GM12878 (cell line): ENCODE results near the gene ARHGAP44. TPM values are rescaled to one million over a fixed set of nuclear protein-coding genes. Genes with fewer than 3 reads are reported as not detected.

Source experiments
- ATAC-seq: fragments of 200-7000 bp; cut with Tn5 transposase; 3 replicates; pipeline ENCODE4 v1.9.1; 2020; ENCODE audit warnings: mild to moderate bottlenecking, moderate library complexity
- BruUV-seq: library from RNA; stranded (reverse); fragments of 400-500 nt; replicated peaks from 2 replicates; lab custom pipeline; 2021; lab: Mats Ljungman, UMichigan
- CTCF ChIA-PET: fragments of 300-600 bp; sonication (Branson Sonifier 250); formaldehyde crosslinking; extraction: SDS; loops from one replicate; lab custom pipeline; 2021; ENCODE audit warnings: inconsistent platforms; lab: Yijun Ruan, JAX
- POLR2A ChIA-PET: fragments of 350-600 bp; formaldehyde crosslinking; extraction: SDS; loops from one replicate; lab custom pipeline; 2021; ENCODE audit warnings: inconsistent platforms; lab: Charles Lee
- RAD21 ChIA-PET: fragments of 300-600 bp; sonication (Branson Sonifier 250); formaldehyde crosslinking; loops from one replicate; lab custom pipeline; 2023; ENCODE audit warnings: antibody characterized with exemption; ENCODE audit not compliant: unreplicated experiment; lab: Charles Lee
- SMC1A ChIA-PET: fragments of 300-600 bp; sonication (Branson Sonifier 250); formaldehyde crosslinking; loops from one replicate; lab custom pipeline; 2023; ENCODE audit not compliant: unreplicated experiment, uncharacterized antibody; lab: Charles Lee
- DNase-seq: peaks from one replicate; pipeline ENCODE4 v3.0.0-alpha.2; 2011; ENCODE audit warnings: low read depth, low spot score
- FAIRE-seq: peaks from 3 replicates; lab custom pipeline; 2011; peaks lifted over from hg19 to GRCh38; lab: Jason Lieb, UNC
- H2AFZ ChIP-seq: 2 replicates; pipeline ENCODE4 v1.6.0; 2011; ENCODE audit warnings: low read depth, low read length, control low read depth; ENCODE audit not compliant: control insufficient read depth
- H3K27ac ChIP-seq: 2 replicates; pipeline ENCODE4 v1.5.1; 2011; ENCODE audit warnings: control low read depth; ENCODE audit not compliant: control insufficient read depth, insufficient read depth
- H3K27me3 ChIP-seq, 2 experiments: replicated peaks in 1 of 2; 2 replicates each; pipeline versions ENCODE4 v1.6.0 to v1.6.1; 2011; ENCODE audit warnings: low read length in 1 of 2; ENCODE audit not compliant: control insufficient read depth in 2 of 2, insufficient read depth in 2 of 2
- H3K36me3 ChIP-seq, 2 experiments: 2 replicates each; pipeline ENCODE4 v1.5.1; 2011; ENCODE audit warnings: low read length in 1 of 2; ENCODE audit not compliant: control insufficient read depth in 2 of 2, insufficient read depth in 2 of 2
- H3K4me1 ChIP-seq: 2 replicates; pipeline ENCODE4 v1.6.1; 2011; ENCODE audit warnings: mild to moderate bottlenecking, low read length, moderate library complexity, mixed read lengths; ENCODE audit not compliant: control insufficient read depth, insufficient read depth
- H3K4me2 ChIP-seq: 2 replicates; pipeline ENCODE4 v1.6.0; 2011; ENCODE audit warnings: control low read depth; ENCODE audit not compliant: control insufficient read depth, insufficient read depth
- H3K4me3 ChIP-seq: fragments of 200-600 bp; sonication (generic); 2 replicates; pipeline ENCODE4 v1.5.1; 2016
- H3K79me2 ChIP-seq: 2 replicates; pipeline ENCODE4 v1.6.0; 2011; ENCODE audit warnings: low read length; ENCODE audit not compliant: control insufficient read depth, insufficient read depth
- H3K9ac ChIP-seq: 2 replicates; pipeline ENCODE4 v1.8.0; 2011; ENCODE audit warnings: low read length, control low read depth, mixed read lengths; ENCODE audit not compliant: control insufficient read depth, insufficient read depth
- H3K9me3 ChIP-seq: replicated peaks from 3 replicates; pipeline ENCODE4 v1.5.1; 2011; ENCODE audit warnings: mild to moderate bottlenecking, low read length; ENCODE audit not compliant: control insufficient read depth, insufficient read depth
- H4K20me1 ChIP-seq: 2 replicates; pipeline ENCODE4 v1.6.0; 2011; ENCODE audit not compliant: control insufficient read depth, insufficient read depth
- EED ChIP-seq: sonication (generic); IDR thresholded peaks from 2 replicates; pipeline ENCODE4 v1.6.1; 2016; ENCODE audit warnings: antibody characterized with exemption, low read depth
- JUNB ChIP-seq: IDR thresholded peaks from 2 replicates; pipeline ENCODE4 v1.6.1; 2016; ENCODE audit warnings: antibody characterized with exemption, mild to moderate bottlenecking
- PAX8 ChIP-seq: fragments of 450-650 bp; IDR thresholded peaks from 2 replicates; pipeline ENCODE4 v1.6.1; 2017; ENCODE audit warnings: mild to moderate bottlenecking, moderate library complexity
- POLR2AphosphoS5 ChIP-seq: IDR thresholded peaks from 2 replicates; pipeline ENCODE4 v1.6.1; 2011; ENCODE audit warnings: mild to moderate bottlenecking, low read length, inconsistent platforms
- RUNX3 ChIP-seq: IDR thresholded peaks from 2 replicates; pipeline ENCODE4 v1.6.1; 2012; ENCODE audit warnings: low read length, inconsistent platforms
- TAF1 ChIP-seq: IDR thresholded peaks from 2 replicates; pipeline ENCODE4 v1.6.1; 2011; ENCODE audit warnings: mild to moderate bottlenecking, low read depth, low read length, borderline replicate concordance
- ZNF24 ChIP-seq: fragments of 450-650 bp; IDR thresholded peaks from 2 replicates; pipeline ENCODE4 v1.6.1; 2017; ENCODE audit warnings: antibody characterized with exemption, mild to moderate bottlenecking
- ZNF622 ChIP-seq: fragments of 450-650 bp; IDR thresholded peaks from 2 replicates; pipeline ENCODE4 v1.6.1; 2017; ENCODE audit warnings: mild to moderate bottlenecking, inconsistent platforms
- WGBS: methylation state at CpG from one replicate; pipeline ENCODE4 v1.1.6; 2016; ENCODE audit warnings: low lambda C conversion rate; ENCODE audit not compliant: insufficient replicate concordance, insufficient coverage; ENCODE audit errors: missing lambda C conversion rate; 5-methylcytosine and 5-hydroxymethylcytosine counted together
- in situ Hi-C: fragments of 300-500 bp; cut with MboI; formaldehyde crosslinking; loops from 9 replicates; pipeline ENCODE4 v1.14.3; 2018; ENCODE audit warnings: mixed read lengths
- intact Hi-C: fragments of 100-400 bp; cut with micrococcal nuclease; formaldehyde crosslinking; loops from one replicate; pipeline ENCODE4 v1.14.2; 2022; ENCODE audit not compliant: unreplicated experiment
- polyA plus RNA-seq, 11 experiments: library from polyadenylated mRNA; depleted of rRNA in 4 of 11; unstranded in 6 of 11; stranded (reverse) in 5 of 11; fragments of >200 nt; fragmentation: Nextera tagmentation in 4 of 11; fragmentation: Illumina TruSeq in 1 of 11; extraction: Ambion mirVana in 4 of 11; extraction: Trizol in 1 of 11; gene quantifications; 1 replicate in 1 of 11; 2 replicates in 10 of 11; pipeline versions ENCODE4 v1.2.1 to v1.2.3, GENCODE V29; 2011 to 2016; ENCODE audit warnings: inconsistent platforms in 2 of 11, missing spikeins in 2 of 11, low read depth in 1 of 11
- total RNA-seq, 4 experiments: library from RNA; depleted of rRNA in 3 of 4; stranded (reverse); fragments of >200 nt in 3 of 4; fragmentation: Illumina TruSeq in 1 of 4; extraction: Trizol in 1 of 4; gene quantifications; 2 replicates each; pipeline versions ENCODE4 v1.2.1 to v1.2.3, GENCODE V29; 2013 to 2021
- TF ChIP-seq, protein P1 (sequence below): fragments of 450-650 bp; IDR thresholded peaks from 2 replicates; pipeline ENCODE4 v1.6.1; 2017; ENCODE audit warnings: borderline replicate concordance
- TF ChIP-seq, protein P2 (sequence below), 3 experiments: IDR thresholded peaks in 2 of 3; conservative IDR thresholded peaks in 1 of 3; 2 replicates each; pipeline ENCODE4 v1.5.1; 2011; ENCODE audit warnings: low read depth in 3 of 3, low read length in 3 of 3, mild to moderate bottlenecking in 3 of 3, control low read depth in 2 of 3, moderate library complexity in 2 of 3, inconsistent platforms in 1 of 3, mixed read lengths in 1 of 3; ENCODE audit not compliant: control insufficient read depth in 2 of 3, insufficient read depth in 1 of 3; ENCODE audit errors: extremely low read depth in 1 of 3
- TF ChIP-seq, protein P3 (sequence below): IDR thresholded peaks from 2 replicates; pipeline ENCODE4 v1.6.1; 2011; ENCODE audit warnings: borderline replicate concordance, low read depth, mild to moderate bottlenecking, moderate library complexity, mixed read lengths, low read length; ENCODE audit not compliant: insufficient read depth; ENCODE audit errors: extremely low read length

The ARHGAP44 gene
- total and polyA plus RNA-seq, 10 of the 15 experiments (the other 5 are each of a cell fraction or from before 2014, with no cell fraction given) = 0.11 to 1.2 (median 0.48) TPM

DNA sequence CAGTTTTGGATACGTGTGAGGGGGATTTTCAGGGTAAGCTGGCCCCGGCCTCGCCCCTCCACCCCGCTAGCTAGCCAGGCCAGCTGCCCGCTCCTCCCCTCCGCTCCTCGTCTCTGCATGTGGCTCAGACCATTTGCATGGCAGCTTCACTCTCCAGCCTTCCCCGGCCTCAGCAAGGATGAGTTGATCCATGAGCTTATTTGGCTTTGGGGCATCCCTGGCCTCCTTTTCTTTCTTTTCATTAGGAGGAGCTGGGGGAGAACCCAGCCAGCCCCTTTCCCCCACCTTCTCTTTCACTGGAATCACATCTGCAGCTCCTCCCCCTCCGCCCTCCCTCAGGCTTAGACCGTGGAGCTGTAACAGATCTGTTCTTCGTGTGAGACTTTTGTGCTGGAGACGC, 197.8 kb downstream of the ARHGAP44 start:
- Histone ChIP-seq H3K4me1 (no peaks in the 10 kb centered on the region), H3K79me2 (no peaks in the 10 kb centered on the region), H3K27me3 (no peaks in the 10 kb centered on the region), H3K4me3 (no peak overlapping the region), H3K9me3 (no peaks in the 10 kb centered on the region), H3K9ac (no peak overlapping the region), H3K27ac (no peak overlapping the region), H2AFZ (no peak overlapping the region), H4K20me1 (no peaks in the 10 kb centered on the region), H3K36me3 (peaks cover 6 to 8% of the 10 kb centered on the region in 2 experiments), H3K4me2 (no peak overlapping the region)
- TF ChIP-seq JUNB = no peak
- no peak for TF ChIP-seq ZNF622
- TF ChIP-seq, protein P1, sequence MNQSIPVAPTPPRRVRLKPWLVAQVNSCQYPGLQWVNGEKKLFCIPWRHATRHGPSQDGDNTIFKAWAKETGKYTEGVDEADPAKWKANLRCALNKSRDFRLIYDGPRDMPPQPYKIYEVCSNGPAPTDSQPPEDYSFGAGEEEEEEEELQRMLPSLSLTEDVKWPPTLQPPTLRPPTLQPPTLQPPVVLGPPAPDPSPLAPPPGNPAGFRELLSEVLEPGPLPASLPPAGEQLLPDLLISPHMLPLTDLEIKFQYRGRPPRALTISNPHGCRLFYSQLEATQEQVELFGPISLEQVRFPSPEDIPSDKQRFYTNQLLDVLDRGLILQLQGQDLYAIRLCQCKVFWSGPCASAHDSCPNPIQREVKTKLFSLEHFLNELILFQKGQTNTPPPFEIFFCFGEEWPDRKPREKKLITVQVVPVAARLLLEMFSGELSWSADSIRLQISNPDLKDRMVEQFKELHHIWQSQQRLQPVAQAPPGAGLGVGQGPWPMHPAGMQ = no peak
- no peak for TF ChIP-seq RUNX3
- no peak for TF ChIP-seq POLR2AphosphoS5
- no peak for TF ChIP-seq ZNF24
- TF ChIP-seq, protein P2, sequence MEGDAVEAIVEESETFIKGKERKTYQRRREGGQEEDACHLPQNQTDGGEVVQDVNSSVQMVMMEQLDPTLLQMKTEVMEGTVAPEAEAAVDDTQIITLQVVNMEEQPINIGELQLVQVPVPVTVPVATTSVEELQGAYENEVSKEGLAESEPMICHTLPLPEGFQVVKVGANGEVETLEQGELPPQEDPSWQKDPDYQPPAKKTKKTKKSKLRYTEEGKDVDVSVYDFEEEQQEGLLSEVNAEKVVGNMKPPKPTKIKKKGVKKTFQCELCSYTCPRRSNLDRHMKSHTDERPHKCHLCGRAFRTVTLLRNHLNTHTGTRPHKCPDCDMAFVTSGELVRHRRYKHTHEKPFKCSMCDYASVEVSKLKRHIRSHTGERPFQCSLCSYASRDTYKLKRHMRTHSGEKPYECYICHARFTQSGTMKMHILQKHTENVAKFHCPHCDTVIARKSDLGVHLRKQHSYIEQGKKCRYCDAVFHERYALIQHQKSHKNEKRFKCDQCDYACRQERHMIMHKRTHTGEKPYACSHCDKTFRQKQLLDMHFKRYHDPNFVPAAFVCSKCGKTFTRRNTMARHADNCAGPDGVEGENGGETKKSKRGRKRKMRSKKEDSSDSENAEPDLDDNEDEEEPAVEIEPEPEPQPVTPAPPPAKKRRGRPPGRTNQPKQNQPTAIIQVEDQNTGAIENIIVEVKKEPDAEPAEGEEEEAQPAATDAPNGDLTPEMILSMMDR (IDR thresholded peaks at IDR 0.05 in 2 of 3, conservative IDR thresholded peaks at IDR 0.05 in 1 of 3; ENCODE audit: control insufficient read depth in 2 of 3, extremely low read depth in 1 of 3, insufficient read depth in 1 of 3, low read depth in 3 of 3, low read length in 3 of 3) = no peak
- TF ChIP-seq PAX8 = no peak
- TF ChIP-seq TAF1 = no peak
- TF ChIP-seq EED = no peak
- TF ChIP-seq, protein P3, sequence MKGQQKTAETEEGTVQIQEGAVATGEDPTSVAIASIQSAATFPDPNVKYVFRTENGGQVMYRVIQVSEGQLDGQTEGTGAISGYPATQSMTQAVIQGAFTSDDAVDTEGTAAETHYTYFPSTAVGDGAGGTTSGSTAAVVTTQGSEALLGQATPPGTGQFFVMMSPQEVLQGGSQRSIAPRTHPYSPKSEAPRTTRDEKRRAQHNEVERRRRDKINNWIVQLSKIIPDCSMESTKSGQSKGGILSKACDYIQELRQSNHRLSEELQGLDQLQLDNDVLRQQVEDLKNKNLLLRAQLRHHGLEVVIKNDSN = no peak
- ChIA-PET SMC1A (no interaction called here), POLR2A (interaction anchor here (0.6 kb wide), 1 partner anchor 580 kb away, joined by 3 read pairs; no protein-coding TSS in a partner anchor), CTCF (interaction anchor here (2.2 kb wide), 1 partner anchor 43 kb away, joined by 5 read pairs; no protein-coding TSS in a partner anchor), RAD21 (no interaction called here)
- BruUV-seq = no TSS peak
- ATAC-seq (no peak), DNase-seq (no peak), FAIRE-seq (no peak)
- in situ Hi-C loops = no loop called here
- intact Hi-C loops = no loop called here
- 73% methylated on average over 12 of the region's 12 CpGs for WGBS
